Adrenal gland (tissue), 12 donors: ENCODE results near the gene ALAS2. TPM values are rescaled to one million over a fixed set of nuclear protein-coding genes. Genes with fewer than 3 reads are reported as not detected.

Source experiments
- DNase-seq, 7 donors: peaks; one replicate each; pipeline ENCODE4 v3.0.0-alpha.2; 2019 to 2020
- H3K27ac ChIP-seq, 5 donors: fragments of 200-600 bp; sonication (generic) in 4 of 5; 1 replicate in 3 of 5; 2 replicates in 2 of 5; pipeline versions ENCODE4 v1.5.1 to v1.8.0; 2016 to 2020; ENCODE audit warnings: mild to moderate bottlenecking in 1 of 5
- H3K27me3 ChIP-seq: fragments of 200-600 bp; 2 replicates; pipeline ENCODE4 v1.8.0; 2021
- H3K36me3 ChIP-seq, 2 donors: fragments of 200-600 bp; replicated peaks in 1 of 2; 1 replicate in 1 of 2; 2 replicates in 1 of 2; pipeline versions ENCODE4 v1.5.1 to v1.8.0; 2018 to 2022
- H3K4me1 ChIP-seq, 2 donors: fragments of 200-600 bp; replicated peaks in 1 of 2; 1 replicate in 1 of 2; 2 replicates in 1 of 2; pipeline versions ENCODE4 v1.5.1 to v1.8.0; 2018 to 2021
- H3K4me3 ChIP-seq, 4 donors: fragments of 200-600 bp; sonication (generic) in 3 of 4; one replicate each; pipeline ENCODE4 v1.5.1; 2016 to 2018
- H3K9me3 ChIP-seq, 3 donors: fragments of 200-600 bp; sonication (generic) in 1 of 3; replicated peaks in 1 of 3; 1 replicate in 2 of 3; 2 replicates in 1 of 3; pipeline versions ENCODE4 v1.5.1 to v1.8.0; 2016 to 2021
- POLR2A ChIP-seq, 2 donors: fragments of 450-650 bp; IDR thresholded peaks; one replicate each; pipeline ENCODE4 v1.6.1; 2017; ENCODE audit warnings: antibody characterized with exemption in 2 of 2, mild to moderate bottlenecking in 2 of 2, moderate library complexity in 1 of 2
- WGBS, 4 donors: extraction: QIAGEN DNeasy Blood & Tissue Kit in 2 of 4; methylation state at CpG; one replicate each; pipeline versions ENCODE4 v1.1.5 to v1.1.7; 2013 to 2017; 5-methylcytosine and 5-hydroxymethylcytosine counted together
- intact Hi-C, 2 donors: fragments of 100-400 bp; cut with DNase I; formaldehyde crosslinking; loops; one replicate each; pipeline versions ENCODE4 v1.14.1 to v1.15.0; 2022 to 2023
- polyA plus RNA-seq, 3 donors: library from polyadenylated mRNA; stranded (reverse); fragments of 200-250 nt in 2 of 3; fragments of 350-450 nt in 1 of 3; fragmentation: Illumina TruSeq in 1 of 3; extraction: RNeasy Lipid Tissue Mini Kit (QIAGEN cat#74804) in 1 of 3; gene quantifications; one replicate each; pipeline ENCODE4 v1.2.3, GENCODE V29; 2013 to 2014
- total RNA-seq, 9 donors: library from RNA; depleted of rRNA in 4 of 9; stranded (reverse); fragments of >200 nt in 4 of 9; fragments of 120-200 nt in 1 of 9; fragmentation: NEBNext Ultra II Directional in 1 of 9; extraction: Animal tissue kit (Norgen Biotek cat#: 25700) in 1 of 9; gene quantifications; one replicate each; pipeline versions ENCODE4 v1.1.0 to v1.2.4, GENCODE V29; 2013 to 2023
- TF ChIP-seq, protein P1 (sequence below), 6 experiments: fragments of 450-650 bp in 4 of 6; fragments of 200-600 bp in 2 of 6; sonication (generic) in 1 of 6; IDR thresholded peaks; 1 replicate in 5 of 6; 2 replicates in 1 of 6; pipeline versions ENCODE4 v1.5.1 to v1.8.0; 2016 to 2021; ENCODE audit warnings: antibody characterized with exemption in 6 of 6, mild to moderate bottlenecking in 2 of 6, moderate library complexity in 1 of 6
- donor health status: healthy with polysubstance abuse.
- donor health status: Bipolar disorder and iron deficiency.
- donor health status: DM: yes; HTN: yes; CAD: no.
- donor health status: DM: no; HTN: no; CAD: no.
- donor health status: DM: no; HTN: no; CAD: no.
- donor health status: DM: yes; HTN: yes; CAD: no.

The ALAS2 gene
- total and polyA plus RNA-seq, 12 donors = 0.07 to 49.1 (median 2.5) TPM; not detected in 8

DNA sequence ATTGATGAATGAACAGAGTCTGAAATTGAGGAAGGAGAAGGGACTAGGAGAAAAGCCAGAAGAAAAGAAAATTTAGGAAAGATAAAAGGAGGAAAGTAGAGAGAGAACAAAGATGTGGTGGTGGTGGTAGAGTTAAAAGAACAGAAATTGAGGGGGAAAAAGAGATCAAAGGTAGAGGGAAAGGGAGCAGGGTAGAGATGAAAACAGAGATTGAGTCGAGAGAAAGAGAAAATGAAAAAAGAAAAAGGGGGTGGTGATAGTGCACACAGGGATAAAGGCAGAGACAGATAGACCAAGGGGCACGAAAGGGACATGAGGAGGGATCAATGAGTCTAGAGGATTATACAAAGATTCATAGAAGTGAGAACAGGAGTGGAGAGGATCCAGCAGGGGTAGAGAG lies 3.9 kb downstream of the ALAS2 start:
- DNase-seq = no peak
- 51 to 88% (median 67%) methylated on average over 2 of the region's 2 CpGs for WGBS, 4 donors
- Histone ChIP-seq H3K27me3 (no peaks in the 10 kb centered on the region), H3K4me1 (no peaks in the 10 kb centered on the region), H3K4me3 (no peak overlapping the region), H3K9me3 (no peaks in the 10 kb centered on the region), H3K27ac (no peak overlapping the region), H3K36me3 (no peaks in the 10 kb centered on the region)
- TF ChIP-seq, protein P1, sequence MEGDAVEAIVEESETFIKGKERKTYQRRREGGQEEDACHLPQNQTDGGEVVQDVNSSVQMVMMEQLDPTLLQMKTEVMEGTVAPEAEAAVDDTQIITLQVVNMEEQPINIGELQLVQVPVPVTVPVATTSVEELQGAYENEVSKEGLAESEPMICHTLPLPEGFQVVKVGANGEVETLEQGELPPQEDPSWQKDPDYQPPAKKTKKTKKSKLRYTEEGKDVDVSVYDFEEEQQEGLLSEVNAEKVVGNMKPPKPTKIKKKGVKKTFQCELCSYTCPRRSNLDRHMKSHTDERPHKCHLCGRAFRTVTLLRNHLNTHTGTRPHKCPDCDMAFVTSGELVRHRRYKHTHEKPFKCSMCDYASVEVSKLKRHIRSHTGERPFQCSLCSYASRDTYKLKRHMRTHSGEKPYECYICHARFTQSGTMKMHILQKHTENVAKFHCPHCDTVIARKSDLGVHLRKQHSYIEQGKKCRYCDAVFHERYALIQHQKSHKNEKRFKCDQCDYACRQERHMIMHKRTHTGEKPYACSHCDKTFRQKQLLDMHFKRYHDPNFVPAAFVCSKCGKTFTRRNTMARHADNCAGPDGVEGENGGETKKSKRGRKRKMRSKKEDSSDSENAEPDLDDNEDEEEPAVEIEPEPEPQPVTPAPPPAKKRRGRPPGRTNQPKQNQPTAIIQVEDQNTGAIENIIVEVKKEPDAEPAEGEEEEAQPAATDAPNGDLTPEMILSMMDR (IDR thresholded peaks at IDR 0.05) = no peak
- TF ChIP-seq POLR2A (IDR thresholded peaks at IDR 0.05) = no peak
- intact Hi-C loops = no loop called here

DNA sequence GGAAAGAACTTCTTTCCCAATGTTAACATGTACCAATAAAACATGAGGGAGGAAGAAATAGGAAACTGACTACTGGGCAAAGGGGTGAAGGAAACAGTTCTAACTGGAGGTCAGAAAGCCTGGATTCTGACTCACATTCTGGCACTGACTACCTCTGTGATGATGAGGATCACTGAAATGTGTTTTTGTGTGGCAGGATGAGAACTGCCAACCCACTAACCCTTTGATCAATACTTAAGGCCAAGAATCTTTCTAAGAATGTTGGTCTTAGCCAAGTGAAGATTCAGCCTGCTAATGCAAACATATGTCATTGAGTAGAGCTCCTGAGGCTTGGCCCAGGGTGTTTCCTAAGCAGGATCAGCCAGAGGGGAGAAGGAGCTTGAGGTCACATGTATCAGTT lies 4.6 kb downstream of the ALAS2 start:
- intact Hi-C loops = no loop called here
- no peak for DNase-seq
- no peak overlapping the region for H3K27ac ChIP-seq
- no peaks in the 10 kb centered on the region for H3K36me3 ChIP-seq
- no peaks in the 10 kb centered on the region for H3K27me3 ChIP-seq
- TF ChIP-seq POLR2A (IDR thresholded peaks at IDR 0.05) = no peak
- TF ChIP-seq, protein P1 (IDR thresholded peaks at IDR 0.05) = no peak
- H3K4me3 ChIP-seq = no peak overlapping the region
- H3K4me1 ChIP-seq = no peaks in the 10 kb centered on the region
- H3K9me3 ChIP-seq = no peaks in the 10 kb centered on the region

- no peaks in the 10 kb centered on the region for H3K36me3 ChIP-seq
- TF ChIP-seq, protein P1 (IDR thresholded peaks at IDR 0.05) = no peak
- no peak for TF ChIP-seq POLR2A (IDR thresholded peaks at IDR 0.05)
- no peak for DNase-seq
- no peak overlapping the region for H3K4me3 ChIP-seq
- H3K9me3 ChIP-seq = no peaks in the 10 kb centered on the region
- 88 to 100% (median 95%) methylated on average over 3 to 4 of the region's 4 CpGs for WGBS, 4 donors
- no peaks in the 10 kb centered on the region for H3K4me1 ChIP-seq
- H3K27me3 ChIP-seq = peaks cover 9% of the 10 kb centered on the region
- no peak overlapping the region for H3K27ac ChIP-seq
- intact Hi-C loops = no loop called here
These were observed 15.9 kb downstream of the ALAS2 start for GRCh38 chrX:55014897-55015299.

- H3K4me3 ChIP-seq = no peak overlapping the region
- peaks cover 9% of the 10 kb centered on the region for H3K27me3 ChIP-seq
- H3K4me1 ChIP-seq = no peaks in the 10 kb centered on the region
- DNase-seq = no peak
- no peaks in the 10 kb centered on the region for H3K9me3 ChIP-seq
- TF ChIP-seq POLR2A (IDR thresholded peaks at IDR 0.05) = no peak
- TF ChIP-seq, protein P1 (IDR thresholded peaks at IDR 0.05) = peak in 1 of 6 experiments; percentile 33
- no peak overlapping the region for H3K27ac ChIP-seq
- no peaks in the 10 kb centered on the region for H3K36me3 ChIP-seq
- 30 to 48% (median 41%) methylated on average over 2 of the region's 2 CpGs for WGBS, 4 donors
- intact Hi-C loops = no loop called here
These were observed 19.5 kb downstream of the ALAS2 start for GRCh38 chrX:55011294-55011693.
